Astrocyte of the spinal cord (primary cell): Measurements from ENCODE around the gene ZBTB37.
"Not testable (repeated sequence)": the region's sequence is repeated elsewhere in the genome, so short reads cannot be mapped to it uniquely, and the experiment has no call there.

ENCODE experiments used
- DNase-seq: peaks from one replicate; pipeline ENCODE4 v3.0.0; 2011; ENCODE audit warnings: low read depth, low spot score
- H3K4me3 ChIP-seq: 2 replicates; pipeline ENCODE4 v1.5.1; 2011; ENCODE audit warnings: low read depth, mild to moderate bottlenecking, low read length, moderate library complexity
- CTCF ChIP-seq: IDR thresholded peaks from 2 replicates; pipeline ENCODE4 v1.5.1; 2012; ENCODE audit warnings: low read depth, mild to moderate bottlenecking, low read length, inconsistent platforms
- in situ Hi-C: cut with HindIII; loops from 2 replicates; pipeline ENCODE4 v1.10.0; 2017; ENCODE audit warnings: low sequenced_read_pairs

The ZBTB37 gene

GRCh38 chr1:173871091-173871490 is 2.9 kb downstream of the ZBTB37 start:
- TF ChIP-seq CTCF = no peak
- in situ Hi-C loops = no loop called here
- H3K4me3 ChIP-seq = no peak overlapping the region
- no peak for DNase-seq

- no peak overlapping the region for H3K4me3 ChIP-seq
Observed at GRCh38 chr1:173871500-173871899, 3.3 kb downstream of the ZBTB37 start.

GRCh38 chr1:173876732-173877131 is 8.6 kb downstream of the ZBTB37 start:
- no peak overlapping the region for H3K4me3 ChIP-seq
- DNase-seq = no peak
- TF ChIP-seq CTCF = no peak
- in situ Hi-C loops = no loop called here

More at GRCh38 chr1:173871500-173871899, 3.3 kb downstream of the ZBTB37 start:
- DNase-seq = no peak
- TF ChIP-seq CTCF = no peak
- in situ Hi-C loops = no loop called here

GRCh38 chr1:173878251-173878650 is 10.1 kb downstream of the ZBTB37 start:
- TF ChIP-seq CTCF = no peak
- no peak for DNase-seq
- no peak overlapping the region for H3K4me3 ChIP-seq
- in situ Hi-C loops = no loop called here

- DNase-seq, in situ Hi-C loops, H3K4me3 ChIP-seq: not testable (repeated sequence)
Observed at GRCh38 chr1:173881117-173881516, 12.9 kb downstream of the ZBTB37 start.

- in situ Hi-C loops = no loop called here
- no peak overlapping the region for H3K4me3 ChIP-seq
- no peak for TF ChIP-seq CTCF
- DNase-seq = no peak
Observed at GRCh38 chr1:173884701-173885100, 16.5 kb downstream of the ZBTB37 start.

- in situ Hi-C loops = no loop called here
Observed at GRCh38 chr1:173886746-173887611, 18.8 kb downstream of the ZBTB37 start.

More at GRCh38 chr1:173886746-173887611, 18.8 kb downstream of the ZBTB37 start:
- H3K4me3 ChIP-seq = no peak overlapping the region
- DNase-seq = no peak
- no peak for TF ChIP-seq CTCF
